Vagina (tissue), 2 donors: Measurements from ENCODE around the gene SLC6A1. TPM values are rescaled to one million over a fixed set of nuclear protein-coding genes. Genes with fewer than 3 reads are reported as not detected.

Source experiments
- DNase-seq, 2 donors: peaks; one replicate each; pipeline ENCODE4 v3.0.0-alpha.2; 2017; ENCODE audit errors: extremely low spot score in 2 of 2
- H3K27ac ChIP-seq: fragments of 200-600 bp; sonication (generic); one replicate; pipeline ENCODE4 v1.5.1; 2019
- H3K27me3 ChIP-seq: fragments of 200-600 bp; sonication (generic); one replicate; pipeline ENCODE4 v1.5.1; 2019
- H3K36me3 ChIP-seq, 2 donors: fragments of 200-600 bp; sonication (generic); one replicate each; pipeline ENCODE4 v1.5.1; 2017 to 2019
- H3K4me1 ChIP-seq: fragments of 200-600 bp; sonication (generic); one replicate; pipeline ENCODE4 v1.5.1; 2019
- H3K4me3 ChIP-seq, 2 donors: fragments of 200-600 bp; sonication (generic); 1 replicate in 1 of 2; 2 replicates in 1 of 2; pipeline ENCODE4 v1.5.1; 2016 to 2019
- H3K9me3 ChIP-seq: fragments of 200-600 bp; sonication (generic); one replicate; pipeline ENCODE4 v1.5.1; 2019
- POLR2A ChIP-seq, 2 donors: fragments of 450-650 bp; IDR thresholded peaks; one replicate each; pipeline ENCODE4 v1.6.1; 2017; ENCODE audit warnings: antibody characterized with exemption in 2 of 2, mild to moderate bottlenecking in 2 of 2, moderate library complexity in 2 of 2
- POLR2AphosphoS5 ChIP-seq, 2 donors: sonication (generic); formaldehyde crosslinking; IDR thresholded peaks; one replicate each; pipeline ENCODE4 v1.9.0; 2017; ENCODE audit warnings: antibody characterized with exemption in 2 of 2, mild to moderate bottlenecking in 2 of 2, low read depth in 1 of 2; ENCODE audit not compliant: insufficient read depth in 1 of 2
- intact Hi-C: fragments of 100-400 bp; cut with DNase I; formaldehyde crosslinking; loops from one replicate; pipeline ENCODE4 v1.15.1; 2023
- total RNA-seq: library from RNA; depleted of rRNA; stranded (reverse); fragments of >200 nt; gene quantifications from one replicate; pipeline ENCODE4 v1.2.3, GENCODE V29; 2016
- TF ChIP-seq, protein P1 (sequence below), 3 experiments: fragments of 450-650 bp in 2 of 3; fragments of 200-600 bp in 1 of 3; sonication (generic) in 1 of 3; IDR thresholded peaks; one replicate each; pipeline ENCODE4 v1.5.1; 2017 to 2019; ENCODE audit warnings: antibody characterized with exemption in 3 of 3, mild to moderate bottlenecking in 2 of 3, moderate library complexity in 2 of 3

Gene SLC6A1
- total RNA-seq, 1 donor from 2014 or later, result 2.0 TPM

DNA sequence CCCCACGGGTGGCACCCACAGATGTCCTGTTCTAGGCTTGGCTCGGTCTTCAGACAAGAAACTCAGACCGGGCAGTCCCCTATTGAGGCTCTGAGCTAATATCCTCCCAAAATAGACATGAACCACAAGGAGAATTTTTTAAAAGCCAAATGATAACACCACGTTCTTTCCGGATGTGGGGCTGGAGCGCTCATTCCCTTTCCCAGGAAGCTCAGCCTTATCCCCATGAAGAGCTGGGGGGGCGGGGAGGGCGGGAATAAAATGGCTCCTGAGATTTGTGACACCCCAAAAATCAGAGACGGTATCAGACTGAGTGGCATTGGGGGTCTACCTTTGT, 1.1 kb downstream of the SLC6A1 start:
- intact Hi-C loops, result no loop called here
- Histone ChIP-seq H3K4me1 (peaks cover 20% of the 10 kb centered on the region), H3K4me3 (peak overlapping the region; percentile 44 to 55), H3K27me3 (no peaks in the 10 kb centered on the region), H3K9me3 (no peaks in the 10 kb centered on the region), H3K36me3 (no peaks in the 10 kb centered on the region), H3K27ac (no peak overlapping the region)
- no peak for TF ChIP-seq POLR2A (IDR thresholded peaks at IDR 0.05)
- TF ChIP-seq, protein P1, sequence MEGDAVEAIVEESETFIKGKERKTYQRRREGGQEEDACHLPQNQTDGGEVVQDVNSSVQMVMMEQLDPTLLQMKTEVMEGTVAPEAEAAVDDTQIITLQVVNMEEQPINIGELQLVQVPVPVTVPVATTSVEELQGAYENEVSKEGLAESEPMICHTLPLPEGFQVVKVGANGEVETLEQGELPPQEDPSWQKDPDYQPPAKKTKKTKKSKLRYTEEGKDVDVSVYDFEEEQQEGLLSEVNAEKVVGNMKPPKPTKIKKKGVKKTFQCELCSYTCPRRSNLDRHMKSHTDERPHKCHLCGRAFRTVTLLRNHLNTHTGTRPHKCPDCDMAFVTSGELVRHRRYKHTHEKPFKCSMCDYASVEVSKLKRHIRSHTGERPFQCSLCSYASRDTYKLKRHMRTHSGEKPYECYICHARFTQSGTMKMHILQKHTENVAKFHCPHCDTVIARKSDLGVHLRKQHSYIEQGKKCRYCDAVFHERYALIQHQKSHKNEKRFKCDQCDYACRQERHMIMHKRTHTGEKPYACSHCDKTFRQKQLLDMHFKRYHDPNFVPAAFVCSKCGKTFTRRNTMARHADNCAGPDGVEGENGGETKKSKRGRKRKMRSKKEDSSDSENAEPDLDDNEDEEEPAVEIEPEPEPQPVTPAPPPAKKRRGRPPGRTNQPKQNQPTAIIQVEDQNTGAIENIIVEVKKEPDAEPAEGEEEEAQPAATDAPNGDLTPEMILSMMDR (IDR thresholded peaks at IDR 0.05), result no peak
- TF ChIP-seq POLR2AphosphoS5 (IDR thresholded peaks at IDR 0.05; ENCODE audit: insufficient read depth in 1 of 2, low read depth in 1 of 2), result no peak
- DNase-seq, result no peak

DNA sequence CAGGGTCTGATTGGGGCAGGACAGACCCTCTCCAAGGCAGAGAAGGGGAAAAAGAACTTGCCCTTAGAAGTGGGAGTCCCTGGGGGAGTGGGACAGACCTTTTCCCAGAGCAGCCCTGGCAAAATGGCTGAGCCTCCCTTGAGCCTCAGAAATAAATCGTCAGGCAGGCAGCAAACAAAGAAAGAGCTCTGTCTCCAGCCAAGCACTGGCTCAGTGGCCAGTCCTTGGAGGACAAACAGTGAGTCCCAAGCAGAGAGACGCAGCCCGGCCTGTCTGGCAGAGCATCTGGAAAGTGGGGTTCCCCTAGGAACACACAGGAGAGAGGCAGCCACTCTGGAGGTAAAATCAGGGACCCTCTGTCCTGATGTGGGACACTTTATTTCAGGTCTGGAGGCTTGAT, 1.8 kb downstream of the SLC6A1 start:
- no peak overlapping the region for H3K27ac ChIP-seq
- DNase-seq, result no peak
- TF ChIP-seq POLR2A (IDR thresholded peaks at IDR 0.05), result no peak
- TF ChIP-seq, protein P1 (IDR thresholded peaks at IDR 0.05), result no peak
- no peak for TF ChIP-seq POLR2AphosphoS5 (IDR thresholded peaks at IDR 0.05; ENCODE audit: insufficient read depth in 1 of 2, low read depth in 1 of 2)

GRCh38 chr3:10995871-10996270, 3.3 kb downstream of the SLC6A1 start:
- DNase-seq, result no peak
- H3K9me3 ChIP-seq, result no peaks in the 10 kb centered on the region
- no peaks in the 10 kb centered on the region for H3K27me3 ChIP-seq
- peaks cover 20% of the 10 kb centered on the region for H3K4me1 ChIP-seq
- TF ChIP-seq POLR2AphosphoS5 (IDR thresholded peaks at IDR 0.05; ENCODE audit: insufficient read depth in 1 of 2, low read depth in 1 of 2), result no peak
- TF ChIP-seq, protein P1 (IDR thresholded peaks at IDR 0.05), result no peak
- no peak for TF ChIP-seq POLR2A (IDR thresholded peaks at IDR 0.05)
- H3K36me3 ChIP-seq, result no peaks in the 10 kb centered on the region
- H3K4me3 ChIP-seq, result no peak overlapping the region
- H3K27ac ChIP-seq, result no peak overlapping the region
- intact Hi-C loops, result loop anchor here (5.0 kb wide), 1 partner anchor 1854 kb away; no protein-coding TSS in a partner anchor

More for the DNA sequence above, 1.8 kb downstream of the SLC6A1 start:
- intact Hi-C loops, result no loop called here
- H3K4me3 ChIP-seq, result no peak overlapping the region
- no peaks in the 10 kb centered on the region for H3K27me3 ChIP-seq
- H3K9me3 ChIP-seq, result no peaks in the 10 kb centered on the region
- H3K36me3 ChIP-seq, result no peaks in the 10 kb centered on the region
- H3K4me1 ChIP-seq, result peaks cover 20% of the 10 kb centered on the region

DNA sequence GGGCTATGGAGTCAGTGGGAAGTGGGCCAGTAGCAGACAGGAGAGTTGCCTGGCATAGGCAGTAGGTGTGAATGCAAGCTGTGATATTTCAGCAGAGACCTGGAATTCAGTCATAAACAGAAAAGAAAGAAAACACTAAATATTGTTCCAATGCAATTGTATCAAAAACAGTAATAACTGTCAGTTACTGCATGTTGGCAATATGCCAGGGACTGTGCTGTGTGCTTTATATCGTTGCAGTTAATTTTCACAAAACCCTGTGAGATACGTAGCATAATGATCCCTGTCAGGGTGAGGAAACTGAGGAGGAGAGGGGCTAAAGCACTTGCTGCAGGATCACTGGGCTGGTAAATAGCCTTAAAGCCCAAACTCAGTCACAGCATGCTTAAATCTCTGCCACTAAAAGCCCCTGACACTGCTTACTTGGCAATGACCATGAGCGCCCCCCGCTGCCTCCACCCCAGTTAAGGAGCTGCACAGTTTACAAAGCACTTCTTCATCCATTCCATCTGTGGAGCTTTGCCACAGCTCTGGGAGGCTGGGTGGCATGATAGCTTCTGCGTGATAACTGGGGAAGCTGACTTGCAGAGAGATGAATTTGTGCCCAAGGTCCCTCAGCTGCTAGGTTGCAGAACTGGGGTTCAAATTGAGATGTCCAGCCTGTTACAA, 3.9 kb downstream of the SLC6A1 start:
- H3K4me3 ChIP-seq, result no peak overlapping the region
- no peak overlapping the region for H3K27ac ChIP-seq
- H3K9me3 ChIP-seq, result no peaks in the 10 kb centered on the region
- DNase-seq, result no peak
- intact Hi-C loops, result loop anchor here (5.0 kb wide), 1 partner anchor 1854 kb away; no protein-coding TSS in a partner anchor
- no peaks in the 10 kb centered on the region for H3K36me3 ChIP-seq
- H3K4me1 ChIP-seq, result peaks cover 18% of the 10 kb centered on the region
- TF ChIP-seq, protein P1 (IDR thresholded peaks at IDR 0.05), result no peak
- TF ChIP-seq POLR2A (IDR thresholded peaks at IDR 0.05) (no peak), POLR2AphosphoS5 (IDR thresholded peaks at IDR 0.05; ENCODE audit: insufficient read depth in 1 of 2, low read depth in 1 of 2) (no peak)
- H3K27me3 ChIP-seq, result no peaks in the 10 kb centered on the region

DNA sequence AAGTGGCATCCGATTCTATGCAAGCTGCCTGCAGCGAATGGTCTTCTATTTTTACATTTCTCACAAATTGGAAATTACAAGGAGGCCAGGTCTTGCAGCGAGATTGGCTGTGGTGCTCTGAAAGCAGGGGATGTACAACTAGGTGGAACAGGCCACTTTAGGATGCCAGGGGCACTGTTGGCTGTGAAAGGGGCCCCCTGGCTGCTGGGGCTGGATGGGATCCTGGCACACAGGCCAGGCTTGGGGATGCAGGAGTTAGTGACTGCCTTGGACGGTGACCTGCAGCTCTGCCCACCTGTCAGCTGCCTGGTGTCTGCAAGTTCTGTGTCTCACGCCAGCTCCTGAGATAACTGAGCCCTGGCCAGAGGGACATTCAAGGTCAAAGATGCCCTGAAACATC, 4.6 kb downstream of the SLC6A1 start:
- Histone ChIP-seq H3K9me3 (no peaks in the 10 kb centered on the region), H3K27ac (no peak overlapping the region), H3K4me3 (no peak overlapping the region), H3K4me1 (peaks cover 12% of the 10 kb centered on the region), H3K27me3 (no peaks in the 10 kb centered on the region), H3K36me3 (no peaks in the 10 kb centered on the region)
- no peak for DNase-seq
- intact Hi-C loops, result loop anchor here (5.0 kb wide), 1 partner anchor 1855 kb away; no protein-coding TSS in a partner anchor
- TF ChIP-seq POLR2A (IDR thresholded peaks at IDR 0.05), result no peak
- TF ChIP-seq POLR2AphosphoS5 (IDR thresholded peaks at IDR 0.05; ENCODE audit: insufficient read depth in 1 of 2, low read depth in 1 of 2), result no peak
- TF ChIP-seq, protein P1 (IDR thresholded peaks at IDR 0.05), result no peak
